RWPE2 (cell line): ENCODE data around the gene ZNF484.
"Not testable (repeated sequence)": the region's sequence is repeated elsewhere in the genome, so short reads cannot be mapped to it uniquely, and the experiment has no call there.

Source experiments
- ATAC-seq: fragments of 200-7000 bp; cut with Tn5 transposase; 3 replicates; pipeline ENCODE4 v1.9.1; 2021; ENCODE audit warnings: low read depth
- DNase-seq: peaks from one replicate; pipeline ENCODE4 v3.0.0-alpha.2; 2020; ENCODE audit warnings: low spot score
- H3K27ac ChIP-seq: fragments of 450-650 bp; 2 replicates; pipeline ENCODE4 v1.5.1; 2017; ENCODE audit warnings: mild to moderate bottlenecking; ENCODE audit not compliant: poor library complexity, severe bottlenecking
- H3K27me3 ChIP-seq: fragments of 250-450 bp; sonication (Bioruptor Pico); 2 replicates; pipeline ENCODE4 v1.5.1; 2021; ENCODE audit warnings: mild to moderate bottlenecking, moderate library complexity; ENCODE audit not compliant: insufficient read depth, poor library complexity, severe bottlenecking
- H3K36me3 ChIP-seq: fragments of 250-450 bp; sonication (Bioruptor Pico); 2 replicates; pipeline ENCODE4 v1.5.1; 2020; ENCODE audit warnings: low read depth, mild to moderate bottlenecking, moderate library complexity
- H3K4me1 ChIP-seq: fragments of 250-450 bp; sonication (Bioruptor Pico); 2 replicates; pipeline ENCODE4 v1.5.1; 2021; ENCODE audit warnings: mild to moderate bottlenecking, moderate library complexity; ENCODE audit not compliant: insufficient read depth, poor library complexity, severe bottlenecking
- H3K4me3 ChIP-seq: fragments of 250-450 bp; sonication (Bioruptor Pico); 2 replicates; pipeline ENCODE4 v1.5.1; 2021; ENCODE audit warnings: mild to moderate bottlenecking, moderate library complexity; ENCODE audit not compliant: severe bottlenecking
- H3K9me3 ChIP-seq: fragments of 250-450 bp; sonication (Bioruptor Pico); 2 replicates; pipeline ENCODE4 v1.5.1; 2021; ENCODE audit warnings: mild to moderate bottlenecking, moderate library complexity; ENCODE audit not compliant: severe bottlenecking
- TF ChIP-seq, protein P1 (sequence below): fragments of 450-650 bp; IDR thresholded peaks from one replicate; pipeline ENCODE4 v1.5.1; 2017; ENCODE audit warnings: mild to moderate bottlenecking, moderate library complexity; ENCODE audit not compliant: poor library complexity, severe bottlenecking

ZNF484 gene

DNA sequence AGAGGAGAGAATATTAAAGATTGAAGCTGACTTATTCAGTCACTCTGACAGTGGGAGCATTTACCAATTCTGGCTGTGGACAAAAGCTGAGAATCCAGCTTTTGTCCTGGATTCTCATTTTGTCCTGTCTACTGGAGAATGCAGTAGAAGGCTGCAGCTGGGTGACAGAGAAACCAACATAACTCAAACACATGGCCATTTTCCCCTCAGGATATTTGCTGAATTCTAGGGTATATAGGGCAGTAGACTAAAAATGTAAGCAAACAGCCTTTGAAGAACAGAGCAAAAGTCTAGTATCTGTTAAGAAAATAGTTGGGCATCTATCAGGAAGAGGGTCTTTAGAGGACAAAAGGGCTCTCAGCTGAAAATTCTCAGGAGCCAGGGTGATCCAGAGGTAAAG, 20.6 kb downstream of the ZNF484 start:
- no peaks in the 10 kb centered on the region for H3K27me3 ChIP-seq

DNA sequence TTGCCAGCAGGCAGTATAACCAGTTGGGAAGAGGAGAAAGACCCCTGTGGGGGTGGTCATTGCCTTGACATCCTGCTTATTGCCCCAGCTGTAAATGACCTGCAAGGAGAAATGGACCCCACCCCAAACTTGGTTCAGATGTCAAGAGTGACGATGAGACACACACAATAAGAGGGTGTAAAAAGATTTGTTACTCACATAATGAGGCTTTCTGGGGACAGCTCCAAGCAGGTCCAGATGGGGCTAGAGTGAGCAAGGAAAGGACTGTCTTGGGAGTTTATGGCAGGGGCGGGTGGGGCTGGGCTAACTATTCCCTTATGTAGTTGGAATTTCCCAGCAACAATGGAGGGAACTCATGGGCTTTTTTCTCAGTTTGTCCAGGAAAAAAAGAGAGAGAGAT, 24.1 kb downstream of the ZNF484 start:
- ATAC-seq (no peak), DNase-seq (no peak)
- H3K27me3 ChIP-seq: no peaks in the 10 kb centered on the region
- H3K4me3 ChIP-seq: no peak overlapping the region
- TF ChIP-seq, protein P1, sequence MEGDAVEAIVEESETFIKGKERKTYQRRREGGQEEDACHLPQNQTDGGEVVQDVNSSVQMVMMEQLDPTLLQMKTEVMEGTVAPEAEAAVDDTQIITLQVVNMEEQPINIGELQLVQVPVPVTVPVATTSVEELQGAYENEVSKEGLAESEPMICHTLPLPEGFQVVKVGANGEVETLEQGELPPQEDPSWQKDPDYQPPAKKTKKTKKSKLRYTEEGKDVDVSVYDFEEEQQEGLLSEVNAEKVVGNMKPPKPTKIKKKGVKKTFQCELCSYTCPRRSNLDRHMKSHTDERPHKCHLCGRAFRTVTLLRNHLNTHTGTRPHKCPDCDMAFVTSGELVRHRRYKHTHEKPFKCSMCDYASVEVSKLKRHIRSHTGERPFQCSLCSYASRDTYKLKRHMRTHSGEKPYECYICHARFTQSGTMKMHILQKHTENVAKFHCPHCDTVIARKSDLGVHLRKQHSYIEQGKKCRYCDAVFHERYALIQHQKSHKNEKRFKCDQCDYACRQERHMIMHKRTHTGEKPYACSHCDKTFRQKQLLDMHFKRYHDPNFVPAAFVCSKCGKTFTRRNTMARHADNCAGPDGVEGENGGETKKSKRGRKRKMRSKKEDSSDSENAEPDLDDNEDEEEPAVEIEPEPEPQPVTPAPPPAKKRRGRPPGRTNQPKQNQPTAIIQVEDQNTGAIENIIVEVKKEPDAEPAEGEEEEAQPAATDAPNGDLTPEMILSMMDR: no peak
- H3K4me1 ChIP-seq: no peaks in the 10 kb centered on the region
- peaks cover 66% of the 10 kb centered on the region for H3K36me3 ChIP-seq
- no peaks in the 10 kb centered on the region for H3K9me3 ChIP-seq
- no peak overlapping the region for H3K27ac ChIP-seq

More for the DNA sequence above, 20.6 kb downstream of the ZNF484 start:
- H3K4me1 ChIP-seq: no peaks in the 10 kb centered on the region
- peaks cover 56% of the 10 kb centered on the region for H3K36me3 ChIP-seq
- no peak overlapping the region for H3K27ac ChIP-seq
- DNase-seq (no peak), ATAC-seq (no peak)
- TF ChIP-seq, protein P1: no peak
- H3K9me3 ChIP-seq: no peaks in the 10 kb centered on the region
- H3K4me3 ChIP-seq: no peak overlapping the region

DNA sequence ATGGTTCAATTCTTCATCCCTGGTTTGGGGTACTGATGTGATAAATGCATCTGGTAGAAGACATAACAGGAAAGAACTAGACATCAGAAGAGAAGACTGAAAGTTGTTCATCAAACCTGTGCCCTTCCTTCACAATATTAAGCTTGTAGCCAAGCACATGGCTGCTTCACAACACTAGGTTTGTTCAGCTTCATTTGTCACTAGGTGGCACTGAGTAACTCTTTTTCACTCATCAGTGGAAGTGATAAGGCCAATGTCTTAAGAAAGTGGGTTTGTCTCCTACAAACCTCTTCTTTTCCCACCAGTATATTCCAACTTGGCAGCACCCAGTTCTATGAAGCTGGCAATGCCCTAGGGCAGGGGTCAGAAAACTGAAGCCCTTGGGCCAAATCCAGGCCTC, 26.9 kb downstream of the ZNF484 start:
- Histone ChIP-seq H3K9me3 (peaks cover 25% of the 10 kb centered on the region), H3K27me3 (no peaks in the 10 kb centered on the region), H3K4me3 (no peak overlapping the region), H3K36me3 (peaks cover 80% of the 10 kb centered on the region), H3K4me1 (no peaks in the 10 kb centered on the region), H3K27ac (no peak overlapping the region)
- ATAC-seq (no peak), DNase-seq (no peak)
- TF ChIP-seq, protein P1: peak; percentile 22

DNA sequence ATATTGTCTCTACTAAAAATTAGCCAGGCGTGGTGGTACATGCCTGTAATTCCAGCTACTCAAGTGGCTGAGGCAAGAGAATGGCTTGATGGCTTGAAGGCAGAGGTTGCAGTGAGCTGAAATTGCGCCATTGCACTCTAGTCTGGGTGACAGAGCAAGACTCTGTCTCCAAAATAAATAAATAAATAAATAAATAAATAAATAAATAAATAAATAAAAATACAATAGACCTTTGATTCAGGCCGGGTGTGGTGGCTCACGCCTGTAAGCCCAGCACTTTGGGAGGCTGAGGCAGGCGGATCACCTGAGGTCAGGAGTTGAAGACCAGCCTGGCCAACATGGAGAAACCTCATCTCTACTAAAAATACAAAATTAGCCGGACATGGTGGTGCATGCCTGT, 29.1 kb downstream of the ZNF484 start:
- H3K4me1 ChIP-seq, H3K27ac ChIP-seq, ATAC-seq, H3K4me3 ChIP-seq, H3K27me3 ChIP-seq, DNase-seq: not testable (repeated sequence)
- Histone ChIP-seq H3K9me3 (peaks cover 32% of the 10 kb centered on the region), H3K36me3 (peaks cover 63% of the 10 kb centered on the region)

DNA sequence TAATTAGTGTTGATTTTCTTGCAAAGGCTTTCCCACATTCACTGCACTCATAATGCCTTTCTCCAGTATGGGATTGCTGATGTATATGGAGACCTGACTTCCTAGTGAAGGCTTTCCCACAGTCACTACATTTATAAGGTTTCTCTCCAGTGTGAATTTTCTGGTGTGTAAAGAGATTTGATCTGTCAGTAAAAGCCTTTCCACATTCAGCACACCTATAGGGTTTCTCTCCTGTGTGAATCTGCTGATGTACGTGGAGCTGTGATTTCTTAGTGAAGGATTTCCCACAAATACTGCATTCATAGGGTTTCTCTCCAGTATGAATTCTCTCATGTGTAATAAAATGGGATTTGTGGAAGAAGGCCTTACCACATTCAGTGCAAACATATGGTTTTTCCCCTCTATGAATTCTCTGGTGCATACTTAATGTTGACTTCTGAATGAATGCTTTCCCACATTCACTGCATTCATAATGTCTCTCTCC, 31.1 kb downstream of the ZNF484 start:
- Histone ChIP-seq H3K4me3 (no peak overlapping the region), H3K36me3 (peaks cover 48% of the 10 kb centered on the region), H3K27ac (no peak overlapping the region), H3K27me3 (no peaks in the 10 kb centered on the region), H3K9me3 (peaks cover 35% of the 10 kb centered on the region), H3K4me1 (no peaks in the 10 kb centered on the region)
- ATAC-seq (no peak), DNase-seq (no peak)
- TF ChIP-seq, protein P1: no peak

DNA sequence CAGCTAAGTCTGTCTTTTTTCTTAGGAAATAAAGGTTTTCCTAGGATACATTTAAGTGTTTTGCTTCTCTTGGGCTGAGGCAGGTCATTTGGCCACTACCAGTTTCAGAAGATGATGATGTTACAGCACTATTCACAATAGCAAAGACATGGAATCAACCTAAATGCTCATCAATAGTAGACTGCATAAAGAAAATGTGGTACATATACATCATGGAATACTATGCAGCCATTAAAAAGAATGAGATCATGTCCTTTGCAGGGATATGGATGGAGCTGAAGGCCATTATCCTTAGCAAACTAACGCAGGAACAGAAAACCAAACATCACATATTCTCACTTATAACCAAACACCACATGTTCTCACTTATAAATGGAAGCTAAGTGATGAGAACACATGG, 39.4 kb downstream of the ZNF484 start:
- H3K27me3 ChIP-seq, DNase-seq, H3K4me1 ChIP-seq, ATAC-seq, H3K9me3 ChIP-seq, H3K36me3 ChIP-seq, H3K4me3 ChIP-seq, H3K27ac ChIP-seq: not testable (repeated sequence)
